ENCODE measurements around the gene PLA1A.

GRCh38 chr3:119600732-119601131 lies 3.0 kb downstream of the PLA1A start:
- TF ChIP-seq POLR2A (IDR thresholded peaks at IDR 0.05) (no peak), CTCF (IDR thresholded peaks at IDR 0.05 in 4 of 5, conservative IDR thresholded peaks at IDR 0.05 in 1 of 5) (peak in 4 of 5 experiments; percentile 7 to 53 (median 30))

All from gastrocnemius medialis (tissue), 4 donors.